HUES64 (cell line): Measurements from ENCODE around the gene VPS41.

Experiments used
- H3K27ac ChIP-seq: 2 replicates; pipeline ENCODE4 v1.7.0; 2013; ENCODE audit warnings: low read depth, low read length, inconsistent platforms
- H3K27me3 ChIP-seq: 2 replicates; pipeline ENCODE4 v1.6.1; 2013; ENCODE audit warnings: mild to moderate bottlenecking, low read length; ENCODE audit not compliant: insufficient read depth
- H3K36me3 ChIP-seq: 2 replicates; pipeline ENCODE4 v1.6.1; 2013; ENCODE audit warnings: mild to moderate bottlenecking, low read length; ENCODE audit not compliant: insufficient read depth
- H3K4me1 ChIP-seq: 2 replicates; pipeline ENCODE4 v1.6.1; 2013; ENCODE audit warnings: mild to moderate bottlenecking, low read length, moderate library complexity; ENCODE audit not compliant: insufficient read depth
- H3K4me3 ChIP-seq: 2 replicates; pipeline ENCODE4 v1.5.1; 2013; ENCODE audit warnings: mild to moderate bottlenecking, low read length, moderate library complexity
- H3K9ac ChIP-seq: 2 replicates; pipeline ENCODE4 v1.6.1; 2013; ENCODE audit warnings: mild to moderate bottlenecking, low read depth, low read length
- H3K9me3 ChIP-seq: 2 replicates; pipeline ENCODE4 v1.6.1; 2013; ENCODE audit warnings: low read depth, low read length; ENCODE audit not compliant: insufficient read depth
- WGBS: fragments of 150-250, 120-280 bp; methylation state at CpG from one replicate; pipeline ENCODE4 v1.1.7; 2013; ENCODE audit warnings: missing lambda C conversion rate; 5-methylcytosine and 5-hydroxymethylcytosine counted together

VPS41 gene

DNA sequence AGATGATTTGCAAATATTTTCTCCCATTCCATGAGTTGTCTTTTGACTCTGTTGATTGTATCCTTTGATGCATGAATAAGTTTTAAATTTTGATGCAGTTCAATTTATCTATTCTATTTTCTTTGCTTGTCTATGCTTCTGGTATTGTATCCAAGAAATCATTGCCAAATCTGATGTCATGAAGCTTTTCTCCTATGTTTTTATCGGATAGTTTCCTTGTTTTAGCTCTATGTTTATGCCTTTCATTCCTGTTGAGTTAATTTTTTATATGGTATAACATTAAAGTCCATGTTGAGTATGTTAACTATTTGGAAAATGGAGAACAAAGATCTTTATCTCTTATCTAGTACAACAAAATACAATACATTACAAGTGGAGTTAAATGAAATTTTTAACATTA, 27.6 kb upstream of the VPS41 start:
- no peaks in the 10 kb centered on the region for H3K36me3 ChIP-seq
- no peaks in the 10 kb centered on the region for H3K27me3 ChIP-seq
- H3K9ac ChIP-seq: no peak overlapping the region
- WGBS: 100% methylated on average over 1 of the region's 1 CpG
- H3K4me3 ChIP-seq: no peak overlapping the region
- peaks cover 3% of the 10 kb centered on the region; the same call in 1 of the 2 replicates for H3K4me1 ChIP-seq
- H3K27ac ChIP-seq: no peak overlapping the region
- H3K9me3 ChIP-seq: no peaks in the 10 kb centered on the region

DNA sequence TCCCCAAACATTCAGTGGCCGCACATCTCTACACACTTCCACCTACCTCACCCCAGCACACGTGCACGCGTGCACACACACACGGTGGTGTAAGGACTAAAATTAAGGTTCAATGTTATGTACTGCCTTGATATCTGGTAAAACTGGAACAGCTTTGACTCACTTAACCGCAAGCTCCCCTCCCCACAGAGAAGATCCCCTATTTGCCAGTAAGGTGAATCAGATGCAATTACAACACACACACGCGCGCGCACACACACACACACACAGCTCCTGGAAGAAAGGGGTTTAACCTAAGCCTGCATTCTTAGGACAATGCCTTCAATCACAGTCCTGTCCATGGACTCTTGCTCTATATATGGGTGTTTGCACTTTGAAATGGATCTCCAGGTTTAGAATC, 25.5 kb upstream of the VPS41 start:
- 93% methylated on average over 10 of the region's 10 CpGs for WGBS
- H3K4me1 ChIP-seq: peaks cover 3% of the 10 kb centered on the region; the same call in 1 of the 2 replicates

DNA sequence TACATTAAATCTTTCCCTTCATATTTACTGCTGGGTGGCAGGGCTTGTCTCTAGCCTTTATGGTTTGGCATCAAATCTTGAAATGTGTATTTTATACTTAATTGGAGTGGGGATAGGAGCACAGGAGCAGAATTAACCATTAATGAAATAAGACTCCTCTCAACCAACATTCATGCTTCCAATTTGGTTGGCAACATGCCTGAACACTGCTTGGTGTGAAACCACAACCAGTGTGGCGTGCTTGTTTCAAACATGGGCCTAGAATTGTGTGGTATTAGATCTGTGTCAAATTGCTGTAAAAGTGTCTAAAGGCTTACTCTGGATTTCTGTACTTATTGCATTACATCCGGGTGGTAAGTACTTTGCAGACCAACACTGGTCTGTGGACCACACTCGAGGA, 25.1 kb upstream of the VPS41 start:
- no peak overlapping the region for H3K27ac ChIP-seq
- no peaks in the 10 kb centered on the region for H3K9me3 ChIP-seq
- 88% methylated on average over 3 of the region's 3 CpGs for WGBS
- no peak overlapping the region for H3K9ac ChIP-seq
- peaks cover 3% of the 10 kb centered on the region; the same call in 1 of the 2 replicates for H3K4me1 ChIP-seq
- H3K27me3 ChIP-seq: no peaks in the 10 kb centered on the region
- no peaks in the 10 kb centered on the region for H3K36me3 ChIP-seq
- no peak overlapping the region for H3K4me3 ChIP-seq

More for the DNA sequence above, 25.5 kb upstream of the VPS41 start:
- no peak overlapping the region for H3K9ac ChIP-seq
- H3K9me3 ChIP-seq: no peaks in the 10 kb centered on the region
- H3K36me3 ChIP-seq: no peaks in the 10 kb centered on the region
- no peak overlapping the region for H3K4me3 ChIP-seq
- no peak overlapping the region for H3K27ac ChIP-seq
- H3K27me3 ChIP-seq: no peaks in the 10 kb centered on the region

DNA sequence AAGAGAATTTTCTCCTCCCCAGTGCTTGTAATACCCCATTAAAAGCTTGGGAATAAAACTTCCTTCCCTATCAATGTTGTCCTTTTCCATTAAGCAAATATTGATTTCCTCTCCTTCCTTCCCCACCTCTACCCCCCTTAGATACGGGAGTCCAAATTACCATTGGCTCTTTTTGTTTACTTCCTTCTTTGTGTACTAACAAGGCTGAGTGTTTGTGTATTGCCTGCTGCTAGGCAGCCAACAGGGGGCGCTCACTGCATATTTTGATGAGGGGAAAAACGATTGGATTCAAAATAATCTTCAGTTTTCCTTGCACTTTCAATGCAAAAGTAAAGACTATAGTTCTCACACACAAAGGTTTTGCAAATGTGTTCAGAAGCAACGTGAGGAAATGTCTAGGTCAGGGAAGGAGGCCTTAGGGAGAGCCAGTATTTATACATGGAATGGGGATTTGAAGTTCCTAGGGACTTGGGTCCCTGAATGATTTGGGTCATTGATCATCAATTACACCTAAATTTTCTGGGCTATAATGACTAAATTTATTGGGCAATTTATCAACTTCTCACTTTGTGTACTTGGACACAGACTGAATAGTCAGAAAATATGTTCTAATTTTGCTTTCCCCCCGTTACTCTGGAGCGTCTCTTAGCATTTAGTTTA, 23.6 kb upstream of the VPS41 start:
- Histone ChIP-seq H3K9ac (no peak overlapping the region), H3K9me3 (no peaks in the 10 kb centered on the region), H3K27ac (no peak overlapping the region), H3K4me3 (no peak overlapping the region), H3K27me3 (no peaks in the 10 kb centered on the region), H3K4me1 (peaks cover 2% of the 10 kb centered on the region; the same call in 1 of the 2 replicates), H3K36me3 (no peaks in the 10 kb centered on the region)
- 36% methylated on average over 6 of the region's 6 CpGs for WGBS

DNA sequence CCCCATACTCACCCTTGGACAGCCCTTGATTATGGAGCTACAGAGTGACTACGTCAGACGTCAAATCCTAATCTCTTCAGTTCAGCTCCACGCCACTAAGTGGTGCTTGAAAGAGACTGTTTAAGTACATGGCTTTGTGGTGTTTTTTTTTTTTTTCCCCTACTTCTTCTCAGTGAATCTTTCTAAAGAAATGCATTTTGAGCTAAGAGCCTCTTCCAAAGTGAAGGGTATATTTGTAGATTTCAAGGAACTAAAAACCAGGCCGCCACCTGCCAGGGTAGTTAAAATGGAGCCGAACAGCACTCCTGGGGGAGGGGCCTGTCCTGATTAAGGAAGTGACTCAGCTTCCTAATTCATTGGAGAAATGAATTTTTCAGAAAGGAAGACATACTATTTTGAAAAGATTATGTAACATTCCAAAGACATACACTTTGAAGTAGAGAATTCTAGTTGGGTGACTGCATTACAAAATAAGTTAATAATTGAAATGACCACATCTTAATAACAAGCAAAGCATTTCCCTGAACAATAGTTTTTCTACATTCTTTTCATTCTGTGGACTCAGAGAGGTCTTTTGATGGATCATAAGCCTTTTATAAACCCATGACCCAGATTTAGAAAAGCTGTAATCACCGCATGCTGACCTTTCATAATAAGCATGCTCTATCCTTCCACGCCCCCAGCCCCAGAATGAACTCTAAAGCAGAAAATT, 20.6 kb upstream of the VPS41 start:
- Histone ChIP-seq H3K4me1 (no peaks in the 10 kb centered on the region), H3K27ac (no peak overlapping the region), H3K9ac (no peak overlapping the region), H3K27me3 (no peaks in the 10 kb centered on the region), H3K9me3 (no peaks in the 10 kb centered on the region), H3K36me3 (no peaks in the 10 kb centered on the region), H3K4me3 (no peak overlapping the region)
- WGBS: 97% methylated on average over 7 of the region's 7 CpGs

DNA sequence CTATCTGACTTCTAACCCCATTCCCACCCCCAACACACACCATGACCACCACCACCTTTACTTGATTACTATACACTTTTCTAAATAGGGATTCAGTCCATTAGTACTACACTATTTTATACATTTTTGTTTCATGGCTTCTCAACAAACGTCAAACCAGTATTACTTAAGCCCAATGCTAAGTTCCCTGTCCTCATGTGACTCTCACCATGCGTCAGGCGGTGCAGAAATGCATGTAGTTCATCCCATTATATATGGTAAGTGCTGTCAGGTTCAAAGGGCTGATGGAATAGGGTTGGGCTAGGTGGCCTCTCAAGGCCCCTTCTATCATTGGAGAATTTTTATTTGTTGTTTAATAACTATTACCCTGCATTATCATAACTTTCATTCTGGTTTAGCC, 19.5 kb upstream of the VPS41 start:
- Histone ChIP-seq H3K27ac (no peak overlapping the region), H3K4me1 (no peaks in the 10 kb centered on the region), H3K27me3 (no peaks in the 10 kb centered on the region), H3K9ac (no peak overlapping the region), H3K36me3 (no peaks in the 10 kb centered on the region), H3K9me3 (no peaks in the 10 kb centered on the region), H3K4me3 (no peak overlapping the region)
- WGBS: 97% methylated on average over 3 of the region's 3 CpGs

DNA sequence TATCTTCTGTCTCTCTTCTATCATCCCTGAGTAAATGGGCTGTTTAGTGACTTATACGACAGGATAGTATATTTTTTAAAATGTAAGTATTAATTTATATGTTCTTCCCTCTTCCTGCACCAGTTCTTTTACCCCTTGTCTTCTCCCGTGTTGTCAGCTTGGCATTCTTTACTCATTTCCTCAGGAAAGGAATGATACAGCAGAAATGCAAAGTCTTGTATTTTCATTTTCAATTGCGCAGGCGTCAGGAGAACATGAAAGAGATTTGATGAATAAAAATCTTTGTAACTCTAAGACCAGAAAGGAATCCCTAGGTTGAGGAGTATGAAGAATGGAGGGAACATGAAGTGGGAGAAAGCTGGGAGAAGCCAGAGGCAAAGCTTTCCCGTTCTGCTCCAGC, 18.8 kb upstream of the VPS41 start:
- Histone ChIP-seq H3K27me3 (no peaks in the 10 kb centered on the region), H3K27ac (no peak overlapping the region), H3K4me1 (no peaks in the 10 kb centered on the region), H3K36me3 (no peaks in the 10 kb centered on the region), H3K9ac (no peak overlapping the region), H3K9me3 (no peaks in the 10 kb centered on the region), H3K4me3 (no peak overlapping the region)
- 87% methylated on average over 4 of the region's 5 CpGs for WGBS

DNA sequence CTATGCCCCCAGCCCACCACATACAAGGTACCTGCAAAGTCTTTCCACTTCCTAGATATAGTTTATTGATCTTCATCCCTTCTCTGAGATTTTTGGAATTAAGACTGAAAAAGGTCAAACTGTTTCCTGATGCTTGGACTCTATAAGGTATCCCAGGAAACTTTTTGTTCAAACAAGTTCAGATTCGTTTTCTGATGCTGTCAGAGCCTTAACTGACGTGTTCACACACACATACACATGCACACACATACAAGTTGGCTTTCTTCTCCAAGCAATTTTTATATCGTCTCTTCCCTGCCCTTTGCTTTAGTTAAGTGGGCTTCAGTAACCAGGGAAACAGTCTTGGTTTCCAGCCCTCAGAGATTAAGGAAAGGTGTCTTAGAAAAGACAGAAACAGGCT, 11.7 kb upstream of the VPS41 start:
- Histone ChIP-seq H3K27me3 (no peaks in the 10 kb centered on the region), H3K9me3 (no peaks in the 10 kb centered on the region), H3K36me3 (no peaks in the 10 kb centered on the region), H3K9ac (no peak overlapping the region), H3K27ac (no peak overlapping the region), H3K4me3 (no peak overlapping the region), H3K4me1 (no peaks in the 10 kb centered on the region)
- WGBS: 92% methylated on average over 3 of the region's 3 CpGs

DNA sequence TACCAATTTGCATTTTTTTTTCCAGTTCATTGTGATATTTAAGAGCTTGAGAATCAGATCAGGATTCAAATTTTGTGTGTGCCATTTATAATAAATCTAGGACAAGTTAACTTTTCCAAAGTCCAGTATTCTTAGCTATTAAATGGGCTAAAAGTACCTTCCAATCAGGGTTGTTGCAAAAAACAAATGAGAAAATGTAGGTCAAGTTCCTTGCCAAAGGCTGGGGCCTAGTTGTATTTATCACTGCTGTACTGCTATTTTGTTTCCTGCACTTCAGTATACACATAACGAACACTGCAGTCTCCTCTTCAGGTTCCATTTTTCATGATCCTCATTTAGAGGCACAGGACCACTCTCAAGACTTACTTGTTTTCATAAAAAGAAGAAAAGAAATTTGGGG, 7.4 kb upstream of the VPS41 start:
- Histone ChIP-seq H3K4me1 (no peaks in the 10 kb centered on the region), H3K36me3 (no peaks in the 10 kb centered on the region), H3K27me3 (no peaks in the 10 kb centered on the region), H3K4me3 (no peak overlapping the region), H3K9ac (no peak overlapping the region), H3K27ac (no peak overlapping the region), H3K9me3 (no peaks in the 10 kb centered on the region)
- 95% methylated on average over 1 of the region's 1 CpG for WGBS

DNA sequence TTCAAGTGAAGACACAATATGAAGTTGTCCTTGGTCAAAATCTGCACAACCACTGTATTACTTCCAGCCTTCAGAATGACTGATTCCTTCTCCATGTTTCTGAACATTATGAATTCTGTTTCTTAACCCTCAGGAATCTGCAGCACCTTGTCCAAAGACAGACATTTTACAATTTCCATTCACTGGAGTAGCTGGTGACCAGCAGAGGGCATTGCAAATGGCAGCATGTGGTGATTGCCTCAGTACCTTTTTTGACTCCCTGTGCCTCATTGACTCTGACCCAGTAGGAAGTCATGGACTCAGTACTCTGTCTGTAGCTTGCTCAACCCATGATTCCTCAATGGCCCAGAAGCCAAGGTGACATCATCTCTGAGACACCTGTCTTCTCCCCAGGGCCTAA, 879 bp upstream of the VPS41 start:
- Histone ChIP-seq H3K9ac (no peak overlapping the region), H3K36me3 (no peaks in the 10 kb centered on the region), H3K9me3 (no peaks in the 10 kb centered on the region), H3K4me3 (no peak overlapping the region), H3K4me1 (no peaks in the 10 kb centered on the region), H3K27ac (no peak overlapping the region), H3K27me3 (no peaks in the 10 kb centered on the region)

DNA sequence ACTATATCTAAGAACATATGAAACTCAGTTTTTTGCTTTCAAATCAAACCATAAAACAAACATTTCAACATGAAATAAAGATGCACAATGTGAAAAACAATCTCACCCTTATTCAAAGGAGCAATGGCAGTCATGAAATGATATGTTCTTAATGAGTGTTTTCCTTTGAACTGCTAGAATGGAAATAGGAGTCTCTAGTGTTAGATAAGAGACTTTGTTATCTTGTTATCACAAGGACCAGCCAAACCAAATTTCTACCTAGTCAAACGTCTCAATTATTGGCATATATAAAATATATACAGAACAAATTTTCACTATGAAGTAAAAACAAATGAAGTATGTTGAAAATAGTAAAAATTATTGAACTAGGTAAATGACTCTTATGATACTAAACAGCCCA, 1.2 kb downstream of the VPS41 start:
- H3K36me3 ChIP-seq: no peaks in the 10 kb centered on the region
- H3K9me3 ChIP-seq: no peaks in the 10 kb centered on the region
- H3K4me1 ChIP-seq: peaks cover 8% of the 10 kb centered on the region; the same call in 1 of the 2 replicates
- H3K27me3 ChIP-seq: no peaks in the 10 kb centered on the region
- H3K9ac ChIP-seq: no peak overlapping the region
- H3K4me3 ChIP-seq: 0 out of 2 replicates have a peak overlapping the region, but pooled peaks have one; percentile 77
- H3K27ac ChIP-seq: no peak overlapping the region
- no CpG with 5 or more reads among the region's 1 CpG for WGBS
